ENCODE measurements around the gene ATP6V1F. TPM values are rescaled to one million over a fixed set of nuclear protein-coding genes. Genes with fewer than 3 reads are reported as not detected.

ATP6V1F gene
- total and polyA plus RNA-seq, 2 experiments from 2014 or later, result 96.5 to 243 TPM

DNA sequence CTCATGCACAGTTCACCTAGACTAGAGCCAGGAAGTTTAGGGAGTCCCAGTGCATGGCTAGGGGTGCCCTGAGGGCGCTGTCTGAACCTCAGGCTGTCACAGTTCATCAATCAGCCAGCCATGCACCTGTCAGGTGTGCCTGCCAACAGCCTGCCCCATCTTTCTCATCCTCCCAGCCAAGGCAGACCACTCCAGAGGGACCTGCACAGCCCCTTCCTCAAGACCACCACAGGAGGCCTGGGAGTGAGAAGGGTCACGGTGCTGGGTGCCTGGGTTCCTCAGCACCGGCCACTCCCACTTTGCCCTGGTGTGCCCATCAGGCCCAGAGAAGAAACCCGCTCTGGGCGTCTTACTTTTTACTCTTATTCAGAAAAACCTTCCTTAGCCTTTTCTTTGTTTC lies 8.4 kb downstream of the ATP6V1F start:
- H3F3A ChIP-seq (ENCODE audit: insufficient read depth), result 0 out of 2 replicates have a peak, but pooled peaks cover 15% of the 10 kb centered on the region
- 94 to 98% methylated on average over 5 of the region's 5 CpGs for WGBS, 2 experiments (ENCODE audit: low coverage in 1 of 2, low lambda C conversion rate in 2 of 2, missing lambda C conversion rate in 2 of 2)
- no peaks in the 10 kb centered on the region for H3K9me2 ChIP-seq (ENCODE audit: insufficient read depth)
- H3K4me2 ChIP-seq (ENCODE audit: unreplicated experiment), result no peak overlapping the region
- H2AFZ ChIP-seq, result no peak overlapping the region
- no peaks in the 10 kb centered on the region for H3K36me3 ChIP-seq (ENCODE audit: low read depth)
- DNase-seq, result no peak
- TF ChIP-seq EZH2phosphoT487 (IDR thresholded peaks at IDR 0.05; ENCODE audit: insufficient read depth, low read depth) (no peak), EZH2 (IDR thresholded peaks at IDR 0.05; ENCODE audit: insufficient read depth, poor library complexity, severe bottlenecking) (no peak)
- H3K4me1 ChIP-seq (ENCODE audit: insufficient read depth), result no peaks in the 10 kb centered on the region
- no peaks in the 10 kb centered on the region for H3K9me3 ChIP-seq (ENCODE audit: low read depth)
- peaks cover 5% of the 10 kb centered on the region; the same call in 1 of the 2 replicates for H3K27me3 ChIP-seq (replicated peaks; ENCODE audit: insufficient read depth)
- H3K27ac ChIP-seq, result no peak overlapping the region
- H3K79me2 ChIP-seq (ENCODE audit: insufficient read depth), result no peaks in the 10 kb centered on the region
- in situ Hi-C loops (cut with MboI), result no loop called here
- H3K4me3 ChIP-seq, result no peak overlapping the region
- no peak overlapping the region for H3K9ac ChIP-seq
- H4K20me1 ChIP-seq (ENCODE audit: insufficient read depth), result no peaks in the 10 kb centered on the region

DNA sequence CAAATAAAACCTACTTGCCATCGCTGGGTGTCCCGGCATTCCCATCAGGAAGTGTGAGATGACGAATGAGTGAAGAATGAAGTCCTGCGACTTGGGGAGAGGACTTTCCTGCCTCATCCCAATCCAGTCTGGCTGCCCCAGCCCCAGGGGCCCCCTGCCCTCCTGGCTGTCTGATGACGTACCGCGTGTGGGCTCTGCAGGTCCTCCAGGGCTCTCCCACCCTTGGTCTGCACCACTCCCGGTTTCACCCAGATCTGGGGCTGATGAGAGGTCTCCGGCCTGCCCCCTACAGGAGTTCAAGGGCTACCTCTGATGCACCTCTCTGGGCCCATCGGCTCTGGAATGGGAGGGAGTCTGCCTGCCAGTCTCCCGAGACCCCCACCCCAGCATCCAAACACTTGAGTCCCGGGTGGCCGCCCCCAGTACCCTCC lies 9.8 kb downstream of the ATP6V1F start:
- H3K4me2 ChIP-seq (ENCODE audit: unreplicated experiment), result no peak overlapping the region
- H3F3A ChIP-seq (ENCODE audit: insufficient read depth), result 0 out of 2 replicates have a peak, but pooled peaks cover 15% of the 10 kb centered on the region
- no peaks in the 10 kb centered on the region for H3K79me2 ChIP-seq (ENCODE audit: insufficient read depth)
- 63 to 65% methylated on average over 10 to 12 of the region's 13 CpGs for WGBS, 2 experiments (ENCODE audit: low coverage in 1 of 2, low lambda C conversion rate in 2 of 2, missing lambda C conversion rate in 2 of 2)
- in situ Hi-C loops (cut with MboI), result no loop called here
- H3K9me3 ChIP-seq (ENCODE audit: low read depth), result no peaks in the 10 kb centered on the region
- H3K4me1 ChIP-seq (ENCODE audit: insufficient read depth), result no peaks in the 10 kb centered on the region
- no peak for TF ChIP-seq EZH2phosphoT487 (IDR thresholded peaks at IDR 0.05; ENCODE audit: insufficient read depth, low read depth)
- TF ChIP-seq EZH2 (IDR thresholded peaks at IDR 0.05; ENCODE audit: insufficient read depth, poor library complexity, severe bottlenecking), result no peak
- DNase-seq, result no peak
- peaks cover 5% of the 10 kb centered on the region; the same call in 1 of the 2 replicates for H3K27me3 ChIP-seq (replicated peaks; ENCODE audit: insufficient read depth)
- no peaks in the 10 kb centered on the region for H3K9me2 ChIP-seq (ENCODE audit: insufficient read depth)
- no peak overlapping the region for H2AFZ ChIP-seq
- H4K20me1 ChIP-seq (ENCODE audit: insufficient read depth), result no peaks in the 10 kb centered on the region
- no peak overlapping the region for H3K9ac ChIP-seq
- H3K27ac ChIP-seq, result no peak overlapping the region
- H3K4me3 ChIP-seq, result no peak overlapping the region
- H3K36me3 ChIP-seq (ENCODE audit: low read depth), result no peaks in the 10 kb centered on the region

DNA sequence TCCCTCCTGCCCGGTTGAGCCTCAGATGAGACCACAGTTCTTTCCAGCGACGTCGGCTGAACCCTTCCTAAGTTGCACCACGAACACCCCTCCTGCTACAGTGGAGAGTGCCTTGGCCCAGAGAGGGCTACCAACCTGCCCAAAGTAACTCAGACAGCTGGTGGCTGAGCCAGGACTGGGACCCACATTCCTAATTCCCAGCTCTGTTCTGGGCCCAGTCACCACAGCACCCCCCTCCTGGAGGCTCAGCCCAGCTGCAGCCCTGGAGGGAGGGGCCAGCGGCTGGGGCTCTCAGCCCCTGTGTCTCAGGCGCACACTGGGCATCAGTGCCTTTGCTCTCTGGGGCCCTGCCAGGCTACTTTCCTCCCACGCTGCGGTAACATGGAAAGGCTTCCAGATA lies 10.6 kb downstream of the ATP6V1F start:
- Histone ChIP-seq H3K9me3 (ENCODE audit: low read depth) (no peaks in the 10 kb centered on the region), H3K36me3 (ENCODE audit: low read depth) (no peaks in the 10 kb centered on the region), H3K4me1 (ENCODE audit: insufficient read depth) (no peaks in the 10 kb centered on the region), H4K20me1 (ENCODE audit: insufficient read depth) (no peaks in the 10 kb centered on the region), H3K79me2 (ENCODE audit: insufficient read depth) (no peaks in the 10 kb centered on the region), H3K27me3 (replicated peaks; ENCODE audit: insufficient read depth) (peaks cover 5% of the 10 kb centered on the region; the same call in 1 of the 2 replicates), H3K27ac (no peak overlapping the region), H3K4me2 (ENCODE audit: unreplicated experiment) (no peak overlapping the region), H2AFZ (no peak overlapping the region), H3K4me3 (no peak overlapping the region), H3F3A (ENCODE audit: insufficient read depth) (0 out of 2 replicates have a peak, but pooled peaks cover 8% of the 10 kb centered on the region), H3K9ac (no peak overlapping the region), H3K9me2 (ENCODE audit: insufficient read depth) (no peaks in the 10 kb centered on the region)
- no peak for TF ChIP-seq EZH2phosphoT487 (IDR thresholded peaks at IDR 0.05; ENCODE audit: insufficient read depth, low read depth)
- no peak for TF ChIP-seq EZH2 (IDR thresholded peaks at IDR 0.05; ENCODE audit: insufficient read depth, poor library complexity, severe bottlenecking)
- WGBS, 2 experiments (ENCODE audit: low coverage in 1 of 2, low lambda C conversion rate in 2 of 2, missing lambda C conversion rate in 2 of 2), result 46 to 55% methylated on average over 9 of the region's 9 CpGs
- in situ Hi-C loops (cut with MboI), result no loop called here
- no peak for DNase-seq

DNA sequence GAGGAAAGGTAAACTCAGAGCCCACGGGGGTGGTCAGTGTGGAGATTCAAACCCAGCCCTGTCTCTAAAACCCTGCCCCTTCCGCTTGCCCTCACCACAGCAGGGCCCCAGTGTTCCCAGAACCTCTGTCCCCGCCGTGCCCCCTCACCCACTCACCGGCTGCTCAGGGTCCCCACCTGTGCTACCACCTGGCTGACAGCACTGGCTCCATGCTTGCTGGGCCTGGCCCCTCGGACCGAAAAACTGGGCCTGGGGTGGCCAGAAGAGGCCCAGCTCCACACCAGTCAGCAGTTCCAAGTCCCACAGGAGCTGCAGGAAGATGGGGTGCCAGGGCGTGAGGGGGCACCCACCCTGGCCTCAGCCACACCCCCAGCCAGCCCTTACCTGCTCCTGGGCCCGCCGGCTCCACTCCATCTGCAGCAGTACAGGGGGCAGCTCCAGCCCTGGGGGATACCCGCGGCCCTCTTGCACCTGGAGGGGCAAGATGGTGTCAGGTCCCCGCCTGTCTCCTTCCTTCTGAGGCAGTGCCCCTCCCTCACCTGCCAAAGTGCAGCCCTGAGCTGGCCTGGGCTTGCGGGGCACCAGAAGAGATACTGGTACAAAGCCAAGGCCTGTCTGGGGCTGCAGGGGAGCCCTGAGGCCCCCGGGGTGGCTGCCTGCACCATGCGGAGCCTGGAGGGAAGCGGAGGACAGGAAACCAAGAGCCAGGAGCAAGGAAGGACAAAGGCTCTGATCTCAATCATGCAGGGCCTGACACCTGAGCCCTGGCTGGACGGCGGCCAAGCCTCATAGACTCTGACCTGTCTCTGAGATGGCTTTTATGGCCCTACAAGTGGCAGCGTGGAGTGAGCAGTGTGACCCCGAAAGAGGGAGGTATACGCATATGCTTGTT lies 11.7 kb downstream of the ATP6V1F start:
- Histone ChIP-seq H2AFZ (no peak overlapping the region), H3K9me2 (ENCODE audit: insufficient read depth) (no peaks in the 10 kb centered on the region), H3K36me3 (ENCODE audit: low read depth) (no peaks in the 10 kb centered on the region), H3K9me3 (ENCODE audit: low read depth) (no peaks in the 10 kb centered on the region), H3K4me1 (ENCODE audit: insufficient read depth) (no peaks in the 10 kb centered on the region), H3K4me2 (ENCODE audit: unreplicated experiment) (no peak overlapping the region), H3F3A (ENCODE audit: insufficient read depth) (0 out of 2 replicates have a peak, but pooled peaks cover 4% of the 10 kb centered on the region), H3K27me3 (replicated peaks; ENCODE audit: insufficient read depth) (peaks cover 5% of the 10 kb centered on the region; the same call in 1 of the 2 replicates), H3K9ac (no peak overlapping the region), H3K4me3 (no peak overlapping the region), H3K79me2 (ENCODE audit: insufficient read depth) (no peaks in the 10 kb centered on the region), H3K27ac (no peak overlapping the region), H4K20me1 (ENCODE audit: insufficient read depth) (no peaks in the 10 kb centered on the region)
- no peak for TF ChIP-seq EZH2phosphoT487 (IDR thresholded peaks at IDR 0.05; ENCODE audit: insufficient read depth, low read depth)
- TF ChIP-seq EZH2 (IDR thresholded peaks at IDR 0.05; ENCODE audit: insufficient read depth, poor library complexity, severe bottlenecking), result no peak
- 74 to 75% methylated on average over 22 of the region's 22 CpGs for WGBS, 2 experiments (ENCODE audit: low coverage in 1 of 2, low lambda C conversion rate in 2 of 2, missing lambda C conversion rate in 2 of 2)
- in situ Hi-C loops (cut with MboI), result loop anchor here (25.0 kb wide), 1 partner anchor 262 kb away; no protein-coding TSS in a partner anchor
- DNase-seq, result no peak

Data from GM23248 (cell line).